GM18907 (cell line): Measurements from ENCODE around the gene AGTR1.
"Not testable (repeated sequence)": the region's sequence is repeated elsewhere in the genome, so short reads cannot be mapped to it uniquely, and the experiment has no call there.

Experiments used
- ATAC-seq: cut with Tn5 transposase; IDR thresholded peaks from one replicate; pipeline ENCODE4 v1.9.1; 2021; ENCODE audit warnings: mild to moderate bottlenecking, moderate library complexity; ENCODE audit not compliant: unreplicated experiment

The AGTR1 gene

GRCh38 chr3:148757238-148758215, 59.8 kb downstream of the AGTR1 start:
- no peak for ATAC-seq

- no peak for ATAC-seq
Measured at GRCh38 chr3:148758303-148758884, 60.7 kb downstream of the AGTR1 start.

GRCh38 chr3:148759430-148759829, 61.7 kb downstream of the AGTR1 start:
- ATAC-seq = no peak

DNA sequence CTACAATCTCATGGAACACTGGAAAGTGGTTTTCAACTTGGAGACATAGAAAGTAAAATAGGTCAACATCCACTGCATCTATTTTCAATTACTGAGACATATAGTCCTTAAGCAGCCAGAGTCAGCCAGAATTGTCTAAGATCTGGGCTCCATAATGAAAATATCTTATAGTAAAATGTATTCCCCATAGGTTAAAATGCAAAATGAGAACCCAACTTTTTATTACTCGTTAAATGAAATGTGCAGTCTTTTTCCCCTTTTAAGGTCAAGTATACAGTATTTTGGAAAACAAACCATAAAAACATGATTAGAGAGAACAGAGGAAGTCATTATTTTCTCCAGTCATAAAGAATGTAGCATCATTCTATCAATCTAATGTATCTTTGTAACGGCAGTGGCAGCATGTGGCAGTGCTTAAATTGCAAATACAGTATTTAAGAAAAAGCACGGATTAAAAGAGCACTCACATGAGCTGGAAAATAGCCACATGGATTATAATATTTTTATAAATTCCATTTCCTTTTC, 65.5 kb downstream of the AGTR1 start:
- ATAC-seq = no peak

GRCh38 chr3:148763986-148764935, 66.6 kb downstream of the AGTR1 start:
- no peak for ATAC-seq

DNA sequence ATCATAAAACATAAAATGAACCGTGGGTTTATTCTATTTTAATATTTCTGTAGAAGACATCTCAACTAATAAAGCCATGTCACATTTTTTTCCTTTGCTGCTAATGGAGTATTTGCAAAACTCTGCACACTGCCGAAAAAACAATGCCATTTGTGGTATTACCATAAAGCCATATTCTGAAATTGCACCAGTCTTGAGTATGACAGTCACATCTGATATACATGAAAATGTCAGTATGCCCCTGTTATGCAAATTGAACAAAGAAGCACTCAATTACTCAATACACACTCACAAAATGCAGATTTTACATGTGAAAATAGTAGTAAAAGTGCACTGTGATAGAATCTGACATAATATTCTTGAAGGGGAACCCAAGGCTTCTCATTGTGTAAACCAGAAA, 74.7 kb downstream of the AGTR1 start:
- ATAC-seq = no peak

GRCh38 chr3:148772835-148773234, 75.1 kb downstream of the AGTR1 start:
- ATAC-seq = no peak

DNA sequence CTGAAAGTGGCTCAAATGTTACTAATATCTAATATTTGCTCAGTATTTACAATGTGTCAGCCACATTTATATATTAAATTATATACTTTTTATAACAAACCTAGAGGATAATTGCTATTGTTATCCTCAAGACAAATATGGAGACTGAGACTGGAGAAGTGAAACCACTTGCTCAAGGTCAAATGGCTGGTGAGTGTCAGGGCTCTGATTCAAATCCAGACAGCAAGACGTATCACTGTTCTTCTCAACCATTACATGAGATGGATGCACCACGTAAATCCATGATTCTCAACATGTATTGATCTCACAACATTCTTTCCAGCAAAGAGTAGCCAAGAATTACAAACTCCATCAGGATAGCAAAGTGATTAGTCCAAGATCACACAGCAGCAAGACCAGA, 76.1 kb downstream of the AGTR1 start:
- ATAC-seq = no peak

DNA sequence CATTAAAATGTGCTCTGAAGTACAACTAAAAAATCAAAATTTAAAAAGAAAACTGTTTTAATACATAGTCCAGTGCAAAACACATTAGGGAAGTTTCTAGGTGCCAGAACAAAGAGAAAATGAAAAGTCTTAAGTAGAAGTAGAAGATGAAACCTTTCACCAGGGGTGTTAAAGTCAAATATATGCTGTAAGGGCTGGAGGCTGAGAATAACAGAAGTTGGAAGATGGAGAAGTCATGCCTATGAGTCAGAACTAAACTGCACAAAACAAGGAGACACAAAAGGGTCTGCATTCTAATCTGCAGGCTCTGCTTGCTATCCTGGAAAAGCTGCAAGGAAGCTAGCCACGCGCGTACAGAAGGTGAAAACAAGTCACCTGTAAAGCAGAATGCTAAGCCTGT, 81.2 kb downstream of the AGTR1 start:
- no peak for ATAC-seq

GRCh38 chr3:148785026-148785425, 87.3 kb downstream of the AGTR1 start:
- ATAC-seq = not testable (repeated sequence)

- not testable (repeated sequence) for ATAC-seq
Measured at GRCh38 chr3:148786159-148786558, 88.5 kb downstream of the AGTR1 start.

DNA sequence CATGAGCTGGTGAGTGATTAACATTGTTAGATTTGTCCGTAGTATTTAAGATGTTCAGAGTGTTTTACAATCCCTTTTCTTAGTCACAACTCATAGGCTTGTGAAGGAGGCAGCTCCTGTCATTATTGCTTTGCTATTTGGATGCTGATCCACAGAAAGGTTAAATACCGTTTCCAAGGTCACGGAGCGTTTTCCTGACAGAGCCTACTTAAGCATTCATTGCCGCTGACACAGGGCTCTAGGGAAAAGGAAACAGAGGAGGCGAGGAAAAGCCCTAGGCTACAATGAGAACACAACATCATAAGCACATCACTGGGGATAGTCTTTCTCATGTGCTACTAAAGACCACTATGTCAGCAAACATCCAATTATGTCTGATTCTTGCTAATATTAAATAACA, 91.4 kb downstream of the AGTR1 start:
- ATAC-seq = no peak

DNA sequence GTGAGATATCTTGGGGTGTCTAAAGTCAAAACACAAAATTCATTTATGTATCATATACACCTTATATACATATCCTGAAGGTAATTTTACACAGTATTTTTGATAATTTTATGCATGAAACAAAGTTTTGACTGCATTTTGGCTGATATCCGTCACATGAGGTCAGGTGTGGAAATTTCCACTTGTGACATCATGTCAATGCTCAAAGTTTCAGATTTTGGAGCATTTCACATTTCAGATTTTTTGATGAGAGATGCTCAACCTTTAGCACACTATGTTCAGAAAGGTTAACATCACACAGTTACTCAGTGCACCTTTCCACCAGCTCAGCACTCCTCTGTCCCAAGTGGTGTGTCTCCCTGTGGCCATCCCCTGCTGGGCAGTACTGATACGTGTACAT, 92.2 kb downstream of the AGTR1 start:
- ATAC-seq = no peak

- no peak for ATAC-seq
Measured at GRCh38 chr3:148790370-148790769, 92.7 kb downstream of the AGTR1 start.

GRCh38 chr3:148790851-148791735, 93.4 kb downstream of the AGTR1 start:
- no peak for ATAC-seq

- no peak for ATAC-seq
Measured at GRCh38 chr3:148791920-148792319, 94.2 kb downstream of the AGTR1 start.

DNA sequence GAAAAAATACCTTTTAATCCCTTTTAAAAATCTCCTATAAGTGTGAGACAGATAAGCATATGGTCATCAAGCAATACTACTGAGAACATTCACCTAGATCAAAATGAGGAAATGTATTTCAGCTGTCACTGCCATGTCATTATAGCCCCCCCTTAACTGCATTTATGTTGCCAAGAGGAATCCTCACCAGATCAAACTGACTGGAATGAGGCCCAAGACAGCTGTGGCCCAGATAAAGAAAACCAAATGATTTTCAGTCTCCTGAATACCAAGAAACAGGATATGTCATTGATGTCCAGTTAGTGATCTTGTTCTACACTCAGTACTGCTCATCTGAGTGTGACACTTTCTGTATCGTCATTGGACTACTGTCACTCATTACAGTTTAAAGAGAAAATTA, 94.8 kb downstream of the AGTR1 start:
- no peak for ATAC-seq
